ENCODE results near the gene VPS35L.

Gene VPS35L

DNA sequence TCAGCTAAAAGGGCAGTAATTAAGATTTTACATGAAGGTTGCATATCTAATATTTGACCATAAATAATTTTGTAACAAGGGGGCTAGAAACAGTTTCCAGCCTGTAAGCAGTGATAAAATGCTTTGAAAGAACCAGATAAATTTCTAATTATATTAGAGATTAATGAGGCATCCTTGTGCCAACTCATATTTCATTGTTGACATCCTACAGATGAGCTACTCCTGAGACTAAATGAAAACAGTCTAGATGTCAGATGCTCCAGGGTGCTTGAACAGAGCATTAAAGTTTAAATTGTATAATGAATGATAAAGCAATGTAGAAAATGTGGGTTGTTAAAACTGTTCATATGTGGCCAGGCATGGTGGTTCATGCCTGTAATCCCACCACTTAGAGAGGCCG is 185.9 kb downstream of the VPS35L start:
- Histone ChIP-seq H3K9me3 (ENCODE audit: insufficient read depth, low read length) (no peaks in the 10 kb centered on the region), H3K4me3 (ENCODE audit: insufficient read length, low read depth) (no peak overlapping the region), H3K4me1 (ENCODE audit: insufficient read depth, insufficient read length) (no peaks in the 10 kb centered on the region), H3K9ac (ENCODE audit: insufficient read length, low read depth) (no peak overlapping the region), H3K36me3 (ENCODE audit: insufficient read depth, insufficient read length, low read length) (peaks cover 6% of the 10 kb centered on the region), H3K27me3 (ENCODE audit: insufficient read depth, insufficient read length) (no peaks in the 10 kb centered on the region)
- DNase-seq (ENCODE audit: low read depth, low spot score): no peak
- no peak for TF ChIP-seq ZNF274 (IDR thresholded peaks at IDR 0.05; ENCODE audit: low read depth, low read length)

DNA sequence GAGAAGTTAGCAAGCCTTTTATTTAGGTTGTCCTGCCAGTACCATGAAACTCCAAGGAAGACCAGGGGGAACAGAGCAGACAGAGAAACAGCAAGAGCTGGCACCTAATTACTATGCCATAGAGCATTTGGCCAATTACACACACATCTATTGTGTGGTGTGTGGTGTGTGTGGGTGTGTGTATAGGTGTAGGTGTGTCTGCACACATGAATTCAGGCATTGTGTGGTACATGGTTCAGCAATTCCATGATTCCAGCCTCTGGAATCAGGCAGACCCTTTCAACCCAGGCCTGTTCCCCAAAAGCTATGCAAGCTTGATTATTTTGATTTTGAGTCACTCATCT is 188.3 kb downstream of the VPS35L start:
- no peak for DNase-seq (ENCODE audit: low read depth, low spot score)
- Histone ChIP-seq H3K9me3 (ENCODE audit: insufficient read depth, low read length) (no peaks in the 10 kb centered on the region), H3K9ac (ENCODE audit: insufficient read length, low read depth) (no peak overlapping the region), H3K27me3 (ENCODE audit: insufficient read depth, insufficient read length) (no peaks in the 10 kb centered on the region), H3K4me3 (ENCODE audit: insufficient read length, low read depth) (no peak overlapping the region), H3K36me3 (ENCODE audit: insufficient read depth, insufficient read length, low read length) (peaks cover 6% of the 10 kb centered on the region), H3K4me1 (ENCODE audit: insufficient read depth, insufficient read length) (no peaks in the 10 kb centered on the region)
- TF ChIP-seq YY1 (IDR thresholded peaks at IDR 0.05; ENCODE audit: insufficient read depth, insufficient read length): no peak
- no peak for TF ChIP-seq ZNF274 (IDR thresholded peaks at IDR 0.05; ENCODE audit: low read depth, low read length)
- no peak for TF ChIP-seq SUZ12 (IDR thresholded peaks at IDR 0.05; ENCODE audit: extremely low read depth, insufficient read depth, insufficient read length)

DNA sequence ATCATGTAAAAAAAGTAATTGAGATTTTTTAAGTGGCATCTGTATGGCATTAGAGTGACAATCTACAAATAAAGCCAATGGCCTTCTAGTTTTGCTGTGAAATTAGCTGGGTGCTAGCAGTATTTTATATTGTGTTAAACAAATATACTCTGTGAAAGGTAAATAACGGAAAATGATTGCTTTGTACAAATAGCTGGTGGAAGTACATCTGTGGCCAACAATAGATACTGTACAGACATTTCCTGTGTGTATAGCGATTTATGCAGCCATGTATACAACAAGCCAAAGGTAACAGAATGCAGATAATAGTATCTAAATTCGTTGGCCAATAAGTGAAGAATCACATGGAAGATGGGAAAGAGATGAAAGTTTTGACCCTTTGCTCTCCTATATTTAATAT is 189.2 kb downstream of the VPS35L start:
- Histone ChIP-seq H3K4me3 (ENCODE audit: insufficient read length, low read depth) (no peak overlapping the region), H3K27me3 (ENCODE audit: insufficient read depth, insufficient read length) (no peaks in the 10 kb centered on the region), H3K9me3 (ENCODE audit: insufficient read depth, low read length) (no peaks in the 10 kb centered on the region), H3K9ac (ENCODE audit: insufficient read length, low read depth) (no peak overlapping the region), H3K36me3 (ENCODE audit: insufficient read depth, insufficient read length, low read length) (no peaks in the 10 kb centered on the region), H3K4me1 (ENCODE audit: insufficient read depth, insufficient read length) (no peaks in the 10 kb centered on the region)
- DNase-seq (ENCODE audit: low read depth, low spot score): no peak
- no peak for TF ChIP-seq ZNF274 (IDR thresholded peaks at IDR 0.05; ENCODE audit: low read depth, low read length)
- no peak for TF ChIP-seq YY1 (IDR thresholded peaks at IDR 0.05; ENCODE audit: insufficient read depth, insufficient read length)
- TF ChIP-seq SUZ12 (IDR thresholded peaks at IDR 0.05; ENCODE audit: extremely low read depth, insufficient read depth, insufficient read length): no peak

DNA sequence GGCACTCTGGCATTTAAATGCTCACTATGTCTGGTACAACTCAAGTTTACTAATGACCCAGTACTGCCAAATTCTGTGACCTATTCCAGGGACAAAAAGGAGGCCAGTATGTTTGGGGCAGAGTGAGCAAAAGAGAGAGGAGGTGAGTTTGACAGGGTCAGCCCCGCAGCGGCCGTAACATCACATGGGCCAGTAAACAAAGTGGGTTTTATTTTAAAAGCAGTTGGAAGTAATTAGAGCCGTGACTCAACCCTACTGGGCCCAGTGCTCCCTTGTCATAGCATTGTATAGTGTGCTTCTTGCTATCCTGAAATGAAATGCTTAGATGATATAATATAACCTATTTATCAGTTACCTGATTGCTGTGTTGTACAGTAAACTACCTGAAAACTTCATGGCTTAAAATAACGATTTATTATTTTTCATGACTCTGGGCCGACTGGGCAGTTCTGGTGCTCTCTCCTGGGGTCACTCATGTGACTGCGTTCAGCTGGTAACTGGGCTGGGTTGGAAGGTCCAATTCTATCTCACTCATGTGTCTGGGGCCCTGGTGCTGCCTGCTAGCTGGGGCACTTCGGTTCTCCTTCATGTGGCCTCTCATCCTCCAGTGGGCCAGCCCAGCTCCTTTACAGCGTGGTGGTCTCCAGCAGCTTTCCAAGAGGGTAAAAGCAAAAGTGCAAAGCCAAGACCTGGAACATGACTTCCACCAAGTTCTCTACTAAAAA is 189.9 kb downstream of the VPS35L start:
- Histone ChIP-seq H3K27me3 (ENCODE audit: insufficient read depth, insufficient read length) (no peaks in the 10 kb centered on the region), H3K4me3 (ENCODE audit: insufficient read length, low read depth) (no peak overlapping the region), H3K36me3 (ENCODE audit: insufficient read depth, insufficient read length, low read length) (no peaks in the 10 kb centered on the region), H3K9me3 (ENCODE audit: insufficient read depth, low read length) (no peaks in the 10 kb centered on the region), H3K4me1 (ENCODE audit: insufficient read depth, insufficient read length) (no peaks in the 10 kb centered on the region), H3K9ac (ENCODE audit: insufficient read length, low read depth) (no peak overlapping the region)
- TF ChIP-seq YY1 (IDR thresholded peaks at IDR 0.05; ENCODE audit: insufficient read depth, insufficient read length) (no peak), ZNF274 (IDR thresholded peaks at IDR 0.05; ENCODE audit: low read depth, low read length) (no peak), SUZ12 (IDR thresholded peaks at IDR 0.05; ENCODE audit: extremely low read depth, insufficient read depth, insufficient read length) (no peak)
- DNase-seq (ENCODE audit: low read depth, low spot score): no peak

DNA sequence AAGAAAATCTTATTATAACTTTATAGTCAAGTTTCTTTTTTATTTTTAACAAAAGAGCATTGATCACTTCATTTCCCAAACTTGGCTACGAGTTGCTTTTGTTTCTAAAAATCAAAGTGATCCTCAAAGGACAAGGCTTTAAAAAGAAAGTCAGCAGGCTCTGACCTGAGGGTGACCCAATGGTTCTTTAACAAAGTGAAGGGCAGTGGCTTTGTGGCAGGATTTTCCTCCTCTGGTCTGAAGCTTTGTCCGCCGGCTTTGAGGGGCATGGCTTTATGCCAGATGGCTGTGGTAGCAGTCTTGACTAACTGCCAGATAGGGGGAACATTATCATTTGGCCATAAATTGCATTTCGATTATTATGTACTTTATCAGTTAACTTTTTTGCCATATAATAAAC is 191.1 kb downstream of the VPS35L start:
- no peaks in the 10 kb centered on the region for H3K27me3 ChIP-seq (ENCODE audit: insufficient read depth, insufficient read length)
- no peak overlapping the region for H3K9ac ChIP-seq (ENCODE audit: insufficient read length, low read depth)
- H3K4me1 ChIP-seq (ENCODE audit: insufficient read depth, insufficient read length): no peaks in the 10 kb centered on the region
- no peak for DNase-seq (ENCODE audit: low read depth, low spot score)
- no peak for TF ChIP-seq ZNF274 (IDR thresholded peaks at IDR 0.05; ENCODE audit: low read depth, low read length)
- TF ChIP-seq YY1 (IDR thresholded peaks at IDR 0.05; ENCODE audit: insufficient read depth, insufficient read length): no peak
- TF ChIP-seq SUZ12 (IDR thresholded peaks at IDR 0.05; ENCODE audit: extremely low read depth, insufficient read depth, insufficient read length): no peak
- no peaks in the 10 kb centered on the region for H3K36me3 ChIP-seq (ENCODE audit: insufficient read depth, insufficient read length, low read length)
- no peaks in the 10 kb centered on the region for H3K9me3 ChIP-seq (ENCODE audit: insufficient read depth, low read length)
- no peak overlapping the region for H3K4me3 ChIP-seq (ENCODE audit: insufficient read length, low read depth)

DNA sequence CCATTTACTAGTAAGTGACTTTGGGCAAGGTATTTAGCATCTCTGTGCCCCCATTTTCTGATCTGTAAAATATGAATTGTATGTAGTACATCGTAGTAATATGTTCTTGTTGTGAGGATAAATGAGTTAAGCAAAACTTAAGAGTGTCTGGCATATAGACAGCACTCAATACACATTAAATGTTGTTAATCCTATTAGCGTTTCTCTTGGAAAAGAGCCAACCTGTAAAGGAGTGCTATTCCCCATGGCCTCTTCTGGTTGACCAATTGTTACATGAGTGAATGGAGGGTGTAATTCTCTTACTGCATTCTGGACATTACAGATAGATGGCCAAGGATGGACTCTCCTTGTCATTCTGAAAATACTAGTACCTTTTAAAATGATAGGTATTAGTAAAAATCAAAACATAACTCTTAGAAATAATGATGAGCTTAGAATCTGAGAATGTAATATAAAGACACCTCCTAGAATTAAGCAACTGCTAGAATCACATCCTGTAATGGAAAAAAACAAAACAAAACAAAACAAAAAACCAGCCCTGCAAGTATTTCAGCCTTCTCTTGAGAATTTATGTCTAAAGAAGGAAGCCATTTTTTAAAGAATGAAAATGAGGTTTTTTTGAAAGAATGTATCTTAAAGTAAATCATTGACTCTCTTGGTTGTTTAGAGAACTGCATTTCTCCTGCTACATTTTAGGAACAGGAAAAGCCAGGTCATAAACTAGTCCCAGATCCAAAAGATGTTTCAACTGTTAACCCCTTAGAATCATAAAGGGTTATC is 193.1 kb downstream of the VPS35L start:
- H3K4me1 ChIP-seq (ENCODE audit: insufficient read depth, insufficient read length): no peaks in the 10 kb centered on the region
- no peak for TF ChIP-seq SUZ12 (IDR thresholded peaks at IDR 0.05; ENCODE audit: extremely low read depth, insufficient read depth, insufficient read length)
- TF ChIP-seq ZNF274 (IDR thresholded peaks at IDR 0.05; ENCODE audit: low read depth, low read length): no peak
- no peak for TF ChIP-seq YY1 (IDR thresholded peaks at IDR 0.05; ENCODE audit: insufficient read depth, insufficient read length)
- DNase-seq (ENCODE audit: low read depth, low spot score): no peak

DNA sequence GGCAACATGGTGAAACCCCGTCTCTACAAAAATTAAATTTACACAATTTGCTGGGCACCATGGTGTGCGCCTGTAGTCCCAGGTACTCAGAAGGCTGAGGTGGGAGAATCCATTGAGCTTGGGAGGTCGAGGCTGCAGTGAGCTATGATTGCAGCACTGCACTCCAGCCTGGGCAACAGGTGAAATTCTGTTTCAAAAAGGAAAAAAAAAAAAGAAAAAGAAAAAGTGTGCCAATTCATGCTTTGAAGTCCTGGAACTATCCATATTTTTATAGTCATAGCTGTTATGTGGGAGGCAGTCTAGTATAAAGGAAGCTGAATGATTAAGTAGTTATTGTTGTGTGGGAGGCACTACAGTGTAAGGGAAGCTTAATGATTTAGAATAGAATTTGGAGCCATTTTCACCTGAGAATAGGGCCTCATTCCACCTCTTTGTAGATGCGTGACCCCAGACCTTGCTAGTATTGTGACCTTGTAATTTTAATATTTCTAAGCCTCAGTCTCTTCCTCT is 194.1 kb downstream of the VPS35L start:
- Histone ChIP-seq H3K27me3 (ENCODE audit: insufficient read depth, insufficient read length) (no peaks in the 10 kb centered on the region), H3K36me3 (ENCODE audit: insufficient read depth, insufficient read length, low read length) (no peaks in the 10 kb centered on the region), H3K4me1 (ENCODE audit: insufficient read depth, insufficient read length) (no peaks in the 10 kb centered on the region), H3K9ac (ENCODE audit: insufficient read length, low read depth) (no peak overlapping the region), H3K4me3 (ENCODE audit: insufficient read length, low read depth) (no peak overlapping the region), H3K9me3 (ENCODE audit: insufficient read depth, low read length) (no peaks in the 10 kb centered on the region)
- TF ChIP-seq ZNF274 (IDR thresholded peaks at IDR 0.05; ENCODE audit: low read depth, low read length) (no peak), YY1 (IDR thresholded peaks at IDR 0.05; ENCODE audit: insufficient read depth, insufficient read length) (no peak), SUZ12 (IDR thresholded peaks at IDR 0.05; ENCODE audit: extremely low read depth, insufficient read depth, insufficient read length) (no peak)
- DNase-seq (ENCODE audit: low read depth, low spot score): no peak

More for the DNA sequence above, 193.1 kb downstream of the VPS35L start:
- no peaks in the 10 kb centered on the region for H3K27me3 ChIP-seq (ENCODE audit: insufficient read depth, insufficient read length)
- H3K9ac ChIP-seq (ENCODE audit: insufficient read length, low read depth): no peak overlapping the region
- no peaks in the 10 kb centered on the region for H3K36me3 ChIP-seq (ENCODE audit: insufficient read depth, insufficient read length, low read length)
- no peaks in the 10 kb centered on the region for H3K9me3 ChIP-seq (ENCODE audit: insufficient read depth, low read length)
- H3K4me3 ChIP-seq (ENCODE audit: insufficient read length, low read depth): no peak overlapping the region
